Smooth muscle cell (in vitro differentiated cells): Measurements from ENCODE around the gene SLC39A13. TPM values are rescaled to one million over a fixed set of nuclear protein-coding genes. Genes with fewer than 3 reads are reported as not detected.
"Not testable (repeated sequence)": the region's sequence is repeated elsewhere in the genome, so short reads cannot be mapped to it uniquely, and the experiment has no call there.

Experiments used
- DNase-seq: peaks from one replicate; lab custom pipeline; 2025; ENCODE audit not compliant: unreplicated experiment; lab: John Stamatoyannopoulos, UW
- H2AFZ ChIP-seq: fragments of 200-600 bp; sonication (generic); 2 replicates; pipeline ENCODE4 v1.6.0; 2016; ENCODE audit warnings: antibody characterized with exemption, low read depth, mild to moderate bottlenecking
- H3F3A ChIP-seq: fragments of 200-600 bp; sonication (generic); 2 replicates; pipeline ENCODE4 v1.6.0; 2017; ENCODE audit warnings: antibody characterized with exemption, low read depth
- H3K27ac ChIP-seq: fragments of 200-600 bp; sonication (generic); 2 replicates; pipeline ENCODE4 v1.5.1; 2016; ENCODE audit warnings: low read depth, mild to moderate bottlenecking
- H3K27me3 ChIP-seq: fragments of 200-600 bp; sonication (generic); 2 replicates; pipeline ENCODE4 v1.6.1; 2016; ENCODE audit warnings: low read depth, mild to moderate bottlenecking
- H3K36me3 ChIP-seq: fragments of 200-600 bp; sonication (generic); 2 replicates; pipeline ENCODE4 v1.5.1; 2016; ENCODE audit warnings: low read depth
- H3K4me1 ChIP-seq: fragments of 200-600 bp; sonication (generic); 2 replicates; pipeline ENCODE4 v1.5.1; 2016; ENCODE audit warnings: low read depth
- H3K4me2 ChIP-seq: fragments of 200-600 bp; sonication (generic); 2 replicates; pipeline ENCODE4 v1.6.0; 2016; ENCODE audit warnings: mild to moderate bottlenecking
- H3K4me3 ChIP-seq: fragments of 200-600 bp; sonication (generic); 2 replicates; pipeline ENCODE4 v1.5.1; 2016; ENCODE audit warnings: mild to moderate bottlenecking
- H3K79me2 ChIP-seq: fragments of 200-600 bp; sonication (generic); 2 replicates; pipeline ENCODE4 v1.6.0; 2016; ENCODE audit warnings: low read depth, mild to moderate bottlenecking
- H3K9ac ChIP-seq: fragments of 200-600 bp; sonication (generic); 2 replicates; pipeline ENCODE4 v1.6.0; 2016; ENCODE audit warnings: low read depth
- H3K9me3 ChIP-seq: fragments of 200-600 bp; sonication (generic); replicated peaks from 2 replicates; pipeline ENCODE4 v1.5.1; 2016; ENCODE audit warnings: low read depth
- H4K20me1 ChIP-seq: fragments of 200-600 bp; sonication (generic); 2 replicates; pipeline ENCODE4 v1.6.0; 2016; ENCODE audit warnings: low read depth
- CTCF ChIP-seq: fragments of 200-600 bp; sonication (generic); IDR thresholded peaks from 2 replicates; pipeline ENCODE4 v1.5.1; 2017; ENCODE audit warnings: borderline replicate concordance, mild to moderate bottlenecking, antibody characterized with exemption; ENCODE audit not compliant: insufficient read depth, poor library complexity, severe bottlenecking
- WGBS: methylation state at CpG from one replicate; pipeline ENCODE4 v1.1.7; 2016; ENCODE audit warnings: low lambda C conversion rate; 5-methylcytosine and 5-hydroxymethylcytosine counted together
- polyA plus RNA-seq: library from polyadenylated mRNA; unstranded; fragments of >200 nt; fragmentation: Nextera tagmentation; extraction: Ambion mirVana; gene quantifications from 2 replicates; pipeline ENCODE4 v1.2.1, GENCODE V29; 2016
- total RNA-seq: library from RNA; depleted of rRNA; stranded (reverse); fragments of >200 nt; gene quantifications from 2 replicates; pipeline ENCODE4 v1.2.3, GENCODE V29; 2014

Gene SLC39A13
- total and polyA plus RNA-seq, 2 experiments from 2014 or later: 56.9 to 143 TPM

GRCh38 chr11:47451436-47451835 lies 43.0 kb downstream of the SLC39A13 start:
- Histone ChIP-seq H2AFZ (no peak overlapping the region), H3K4me2 (no peak overlapping the region), H3K9me3 (no peaks in the 10 kb centered on the region), H3K9ac (no peak overlapping the region), H3K79me2 (no peaks in the 10 kb centered on the region), H3K27me3 (no peaks in the 10 kb centered on the region), H3K36me3 (no peaks in the 10 kb centered on the region), H3F3A (no peaks in the 10 kb centered on the region), H4K20me1 (no peaks in the 10 kb centered on the region), H3K27ac (no peak overlapping the region), H3K4me1 (no peaks in the 10 kb centered on the region), H3K4me3 (no peak overlapping the region)
- no peak for DNase-seq
- no peak for TF ChIP-seq CTCF
- 98% methylated on average over 4 of the region's 4 CpGs for WGBS

GRCh38 chr11:47451990-47452389 lies 43.6 kb downstream of the SLC39A13 start:
- Histone ChIP-seq H3K4me2 (no peak overlapping the region), H3K4me1 (no peaks in the 10 kb centered on the region), H3K79me2 (no peaks in the 10 kb centered on the region), H4K20me1 (no peaks in the 10 kb centered on the region), H3F3A (no peaks in the 10 kb centered on the region), H3K4me3 (no peak overlapping the region), H3K36me3 (no peaks in the 10 kb centered on the region), H3K27ac (no peak overlapping the region), H3K27me3 (no peaks in the 10 kb centered on the region), H2AFZ (no peak overlapping the region), H3K9ac (no peak overlapping the region), H3K9me3 (no peaks in the 10 kb centered on the region)
- 95% methylated on average over 4 of the region's 4 CpGs for WGBS
- no peak for DNase-seq
- TF ChIP-seq CTCF: no peak

- WGBS: 89% methylated on average over 8 of the region's 8 CpGs
- Histone ChIP-seq H3K79me2 (no peaks in the 10 kb centered on the region), H4K20me1 (no peaks in the 10 kb centered on the region), H3K27me3 (no peaks in the 10 kb centered on the region), H3K4me3 (no peak overlapping the region), H3K36me3 (no peaks in the 10 kb centered on the region), H2AFZ (no peak overlapping the region), H3F3A (no peaks in the 10 kb centered on the region), H3K4me1 (no peaks in the 10 kb centered on the region), H3K4me2 (no peak overlapping the region), H3K9me3 (no peaks in the 10 kb centered on the region), H3K9ac (no peak overlapping the region), H3K27ac (no peak overlapping the region)
- no peak for TF ChIP-seq CTCF
- DNase-seq: no peak
These were observed 45.0 kb downstream of the SLC39A13 start for GRCh38 chr11:47453365-47453764.

DNA sequence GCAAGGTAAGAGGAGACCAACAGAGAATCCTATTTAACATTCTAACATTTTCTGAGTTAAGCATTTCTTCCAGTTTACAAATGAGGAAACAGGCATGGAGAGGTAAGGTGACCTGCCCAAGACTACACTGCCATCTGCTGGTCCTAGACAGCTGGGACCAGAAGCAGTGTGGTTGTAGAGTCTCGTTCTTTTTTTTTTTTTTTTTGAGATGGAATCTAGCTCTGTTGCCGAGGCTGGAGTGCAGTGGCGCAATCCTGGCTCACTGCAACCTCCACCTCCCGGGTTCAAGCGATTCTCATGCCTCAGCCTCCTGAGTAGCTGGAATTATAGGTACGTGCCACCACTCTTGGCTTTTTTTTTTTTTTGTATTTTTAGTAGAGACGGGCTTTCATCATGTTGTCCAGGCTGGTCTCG lies 45.9 kb downstream of the SLC39A13 start:
- H3K9ac ChIP-seq, H3K79me2 ChIP-seq, H2AFZ ChIP-seq, H3K4me3 ChIP-seq, H3K27ac ChIP-seq, H3F3A ChIP-seq, H3K4me2 ChIP-seq, H3K4me1 ChIP-seq, DNase-seq, H3K9me3 ChIP-seq, H4K20me1 ChIP-seq, H3K27me3 ChIP-seq, H3K36me3 ChIP-seq: not testable (repeated sequence)
- TF ChIP-seq CTCF: peak; percentile 68
- 46% methylated on average over 8 of the region's 8 CpGs for WGBS
